ENCODE data around the gene RNF19B. TPM values are rescaled to one million over a fixed set of nuclear protein-coding genes. Genes with fewer than 3 reads are reported as not detected.

RNF19B gene
- total RNA-seq, 3 donors from 2014 or later (not counting 1 experiment from before 2014, with no cell fraction given): 44.2 to 110 (median 54.3) TPM

DNA sequence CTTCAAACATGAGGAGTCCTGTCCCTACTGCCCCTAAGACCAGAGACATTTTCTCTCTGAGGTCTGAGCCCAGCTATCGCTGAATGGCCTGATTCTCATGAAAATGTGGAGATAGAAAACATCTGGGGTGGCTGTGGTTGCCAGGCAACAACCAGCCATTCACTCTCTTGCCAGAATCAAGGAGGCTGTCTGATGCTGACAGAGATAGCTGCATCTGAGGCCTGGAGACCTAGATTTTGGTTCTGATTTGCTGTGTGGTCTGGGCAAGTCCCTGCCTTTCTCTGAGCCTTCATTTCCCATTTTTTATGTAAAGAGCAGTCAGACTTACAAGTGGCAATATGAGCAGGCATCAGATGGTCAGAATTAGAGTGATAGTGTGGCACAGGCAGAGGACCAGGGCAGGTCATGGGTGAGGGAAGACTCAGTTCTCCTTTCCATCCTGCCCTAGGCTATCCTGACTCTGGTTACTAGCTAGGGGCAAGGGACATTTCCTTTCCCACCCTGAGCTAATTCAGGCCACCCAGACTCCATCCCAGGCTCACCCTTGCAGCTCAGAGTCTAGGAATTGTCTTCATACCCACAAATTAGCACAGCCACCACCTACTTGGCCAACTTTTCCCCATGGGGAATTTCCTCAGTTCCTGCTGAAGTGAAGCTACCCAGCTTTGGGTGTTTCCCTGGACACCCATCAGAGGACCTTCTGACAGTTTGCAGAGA is 20.0 kb upstream of the RNF19B start:
- WGBS (ENCODE audit: insufficient coverage): 67% methylated on average over 1 of the region's 1 CpG
- Histone ChIP-seq H3K9me3 (ENCODE audit: control insufficient read depth, insufficient read depth, low read length) (no peaks in the 10 kb centered on the region), H3K27ac (ENCODE audit: low read length) (peak overlapping the region; percentile 59), H3K27me3 (ENCODE audit: control insufficient read depth, insufficient read depth, low read length) (no peaks in the 10 kb centered on the region), H3K4me3 (ENCODE audit: low read length) (no peak overlapping the region), H3K36me3 (ENCODE audit: control insufficient read depth, insufficient read depth, low read length) (no peaks in the 10 kb centered on the region), H3K4me1 (ENCODE audit: control insufficient read depth, insufficient read depth, low read length) (peaks cover 43% of the 10 kb centered on the region)
- H3K9me3 Mint-ChIP-seq: no peaks in the 10 kb centered on the region
- no peak overlapping the region for H3K4me3 Mint-ChIP-seq
- H3K36me3 Mint-ChIP-seq: no peaks in the 10 kb centered on the region
- no peak overlapping the region for H3K27ac Mint-ChIP-seq
- ATAC-seq (no peak), DNase-seq (peak in 1 of 2 donors; percentile 81)
- TF ChIP-seq, protein P1, sequence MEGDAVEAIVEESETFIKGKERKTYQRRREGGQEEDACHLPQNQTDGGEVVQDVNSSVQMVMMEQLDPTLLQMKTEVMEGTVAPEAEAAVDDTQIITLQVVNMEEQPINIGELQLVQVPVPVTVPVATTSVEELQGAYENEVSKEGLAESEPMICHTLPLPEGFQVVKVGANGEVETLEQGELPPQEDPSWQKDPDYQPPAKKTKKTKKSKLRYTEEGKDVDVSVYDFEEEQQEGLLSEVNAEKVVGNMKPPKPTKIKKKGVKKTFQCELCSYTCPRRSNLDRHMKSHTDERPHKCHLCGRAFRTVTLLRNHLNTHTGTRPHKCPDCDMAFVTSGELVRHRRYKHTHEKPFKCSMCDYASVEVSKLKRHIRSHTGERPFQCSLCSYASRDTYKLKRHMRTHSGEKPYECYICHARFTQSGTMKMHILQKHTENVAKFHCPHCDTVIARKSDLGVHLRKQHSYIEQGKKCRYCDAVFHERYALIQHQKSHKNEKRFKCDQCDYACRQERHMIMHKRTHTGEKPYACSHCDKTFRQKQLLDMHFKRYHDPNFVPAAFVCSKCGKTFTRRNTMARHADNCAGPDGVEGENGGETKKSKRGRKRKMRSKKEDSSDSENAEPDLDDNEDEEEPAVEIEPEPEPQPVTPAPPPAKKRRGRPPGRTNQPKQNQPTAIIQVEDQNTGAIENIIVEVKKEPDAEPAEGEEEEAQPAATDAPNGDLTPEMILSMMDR (IDR thresholded peaks at IDR 0.05): no peak
- intact Hi-C loops (cut with micrococcal nuclease): no loop called here
- H3K27me3 Mint-ChIP-seq (ENCODE audit: low read depth in 2 of 2): no peaks in the 10 kb centered on the region
- H3K4me1 Mint-ChIP-seq: peaks cover 23 to 29% of the 10 kb centered on the region in 2 donors

DNA sequence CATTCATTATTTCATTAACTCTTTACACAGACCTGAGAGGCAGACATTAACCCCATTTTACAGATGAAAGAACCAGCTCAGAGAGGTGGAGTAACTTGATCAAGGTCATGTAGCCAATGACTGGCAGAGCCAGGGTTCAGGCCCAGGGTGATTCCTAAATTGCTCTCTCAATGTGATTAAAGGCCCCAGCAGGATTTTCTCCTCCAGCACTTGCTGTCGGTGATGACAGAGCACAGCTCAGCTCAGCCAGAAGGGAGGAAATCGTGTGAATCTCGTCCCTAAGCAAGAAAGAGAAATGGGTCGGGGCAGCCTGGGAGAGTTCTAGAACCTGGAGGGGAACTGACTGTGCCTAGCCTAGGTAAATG is 19.5 kb upstream of the RNF19B start:
- no peak for DNase-seq
- no peaks in the 10 kb centered on the region for H3K9me3 Mint-ChIP-seq
- TF ChIP-seq, protein P1 (IDR thresholded peaks at IDR 0.05): no peak
- no peaks in the 10 kb centered on the region for H3K9me3 ChIP-seq (ENCODE audit: control insufficient read depth, insufficient read depth, low read length)
- intact Hi-C loops (cut with micrococcal nuclease): no loop called here
- H3K4me3 ChIP-seq (ENCODE audit: low read length): no peak overlapping the region
- H3K4me1 Mint-ChIP-seq: peaks cover 18 to 24% of the 10 kb centered on the region in 2 donors
- no peaks in the 10 kb centered on the region for H3K27me3 ChIP-seq (ENCODE audit: control insufficient read depth, insufficient read depth, low read length)
- ATAC-seq: no peak
- H3K36me3 Mint-ChIP-seq: no peaks in the 10 kb centered on the region
- no peaks in the 10 kb centered on the region for H3K27me3 Mint-ChIP-seq (ENCODE audit: low read depth in 2 of 2)
- no peak overlapping the region for H3K27ac Mint-ChIP-seq
- no peaks in the 10 kb centered on the region for H3K36me3 ChIP-seq (ENCODE audit: control insufficient read depth, insufficient read depth, low read length)
- peak overlapping the region; percentile 59 for H3K27ac ChIP-seq (ENCODE audit: low read length)
- no peak overlapping the region for H3K4me3 Mint-ChIP-seq
- WGBS (ENCODE audit: insufficient coverage): 90% methylated on average over 4 of the region's 4 CpGs
- peaks cover 40% of the 10 kb centered on the region for H3K4me1 ChIP-seq (ENCODE audit: control insufficient read depth, insufficient read depth, low read length)

DNA sequence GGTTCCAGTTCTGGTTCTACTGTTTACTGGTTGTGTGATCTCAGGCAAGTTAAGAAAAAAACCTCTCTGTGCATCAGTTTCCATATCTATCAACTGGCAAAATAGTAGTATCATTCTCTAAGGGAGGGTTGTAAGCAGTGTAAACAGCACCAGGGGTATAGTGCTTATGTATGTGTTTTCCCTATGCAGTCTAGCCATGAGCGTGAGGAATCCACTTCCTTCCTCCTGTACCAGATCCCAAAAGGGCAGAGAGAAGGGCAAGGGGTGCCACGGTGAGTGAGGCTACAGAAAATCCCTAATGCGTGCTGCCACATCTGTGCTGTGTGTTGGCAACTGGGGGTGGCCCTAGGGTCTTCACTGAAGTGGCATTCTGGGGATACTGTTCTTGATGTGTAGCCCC is 18.4 kb upstream of the RNF19B start:
- no peaks in the 10 kb centered on the region for H3K36me3 ChIP-seq (ENCODE audit: control insufficient read depth, insufficient read depth, low read length)
- no peak for ATAC-seq
- 77% methylated on average over 2 of the region's 3 CpGs for WGBS (ENCODE audit: insufficient coverage)

More for the DNA sequence above, 18.4 kb upstream of the RNF19B start:
- peak overlapping the region; percentile 29 to 90 for H3K27ac Mint-ChIP-seq
- TF ChIP-seq, protein P1 (IDR thresholded peaks at IDR 0.05): no peak
- no peak overlapping the region for H3K4me3 Mint-ChIP-seq
- no peak overlapping the region for H3K27ac ChIP-seq (ENCODE audit: low read length)
- intact Hi-C loops (cut with micrococcal nuclease): no loop called here
- H3K4me3 ChIP-seq (ENCODE audit: low read length): no peak overlapping the region
- H3K9me3 Mint-ChIP-seq: no peaks in the 10 kb centered on the region
- no peak for DNase-seq
- no peaks in the 10 kb centered on the region for H3K27me3 Mint-ChIP-seq (ENCODE audit: low read depth in 2 of 2)
- no peaks in the 10 kb centered on the region for H3K27me3 ChIP-seq (ENCODE audit: control insufficient read depth, insufficient read depth, low read length)
- no peaks in the 10 kb centered on the region for H3K9me3 ChIP-seq (ENCODE audit: control insufficient read depth, insufficient read depth, low read length)
- H3K4me1 Mint-ChIP-seq: peaks cover 14 to 20% of the 10 kb centered on the region in 2 donors
- peaks cover 39% of the 10 kb centered on the region for H3K4me1 ChIP-seq (ENCODE audit: control insufficient read depth, insufficient read depth, low read length)
- H3K36me3 Mint-ChIP-seq: no peaks in the 10 kb centered on the region

Data from natural killer cell (primary cell).